DOHH2 (cell line): ENCODE data around the gene FOXK2.
A peak's percentile ranks its signal among the peaks of the same experiment; 100 is the strongest.

Experiments used
- H3F3A ChIP-seq: fragments of 200-600 bp; sonication (generic), shearing (Covaris generic); 2 replicates; pipeline ENCODE4 v1.6.0; 2016; ENCODE audit warnings: antibody characterized with exemption, mild to moderate bottlenecking; ENCODE audit not compliant: control insufficient read depth, insufficient read depth
- H3K27ac ChIP-seq: fragments of 200-600 bp; sonication (generic); 2 replicates; pipeline ENCODE4 v1.5.1; 2014; ENCODE audit warnings: low read depth, mild to moderate bottlenecking, low read length, moderate library complexity
- H3K27me3 ChIP-seq: fragments of 200-600 bp; sonication (generic); 2 replicates; pipeline ENCODE4 v1.6.1; 2014; ENCODE audit warnings: mild to moderate bottlenecking, low read length, mixed read lengths; ENCODE audit not compliant: control insufficient read depth
- H3K36me3 ChIP-seq: fragments of 200-600 bp; sonication (generic); 2 replicates; pipeline ENCODE4 v1.6.1; 2014; ENCODE audit warnings: mild to moderate bottlenecking, low read length, moderate library complexity, mixed read lengths; ENCODE audit not compliant: control insufficient read depth
- H3K4me1 ChIP-seq: fragments of 200-600 bp; sonication (generic); 2 replicates; pipeline ENCODE4 v1.6.1; 2014; ENCODE audit warnings: mild to moderate bottlenecking, low read length, mixed read lengths; ENCODE audit not compliant: control insufficient read depth
- H3K4me2 ChIP-seq: fragments of 200-600 bp; sonication (generic); 2 replicates; pipeline ENCODE4 v1.6.0; 2014; ENCODE audit warnings: mild to moderate bottlenecking, low read length, moderate library complexity
- H3K4me3 ChIP-seq: fragments of 200-600 bp; sonication (generic); 2 replicates; pipeline ENCODE4 v1.5.1; 2014; ENCODE audit warnings: mild to moderate bottlenecking, low read length, mixed read lengths
- H3K79me2 ChIP-seq: fragments of 200-600 bp; sonication (generic); 2 replicates; pipeline ENCODE4 v1.6.1; 2014; ENCODE audit warnings: mild to moderate bottlenecking, low read length, mixed read lengths; ENCODE audit not compliant: control insufficient read depth
- H3K9me2 ChIP-seq: fragments of 200-600 bp; sonication (generic); replicated peaks from 2 replicates; pipeline ENCODE4 v1.6.1; 2014; ENCODE audit warnings: mild to moderate bottlenecking, low read length, mixed read lengths; ENCODE audit not compliant: control insufficient read depth
- H3K9me3 ChIP-seq: fragments of 200-600 bp; sonication (generic); 2 replicates; pipeline ENCODE4 v1.6.1; 2014; ENCODE audit warnings: antibody characterized with exemption, low read length, mixed read lengths; ENCODE audit not compliant: control insufficient read depth, insufficient read depth
- H4K20me1 ChIP-seq: fragments of 200-600 bp; sonication (generic); 2 replicates; pipeline ENCODE4 v1.6.0; 2014; ENCODE audit warnings: low read depth, mild to moderate bottlenecking, antibody characterized with exemption, low read length, moderate library complexity; ENCODE audit not compliant: control insufficient read depth, insufficient read depth
- EZH2phosphoT487 ChIP-seq: fragments of 200-600 bp; sonication (generic); IDR thresholded peaks from 2 replicates; pipeline ENCODE4 v1.6.1; 2017; ENCODE audit warnings: borderline replicate concordance, mild to moderate bottlenecking, antibody characterized with exemption, low read length, moderate library complexity, mixed read lengths
- TF ChIP-seq, protein P1 (sequence below): fragments of 200-600 bp; sonication (generic); IDR thresholded peaks from one replicate; pipeline ENCODE4 v1.5.1; 2014; ENCODE audit warnings: antibody characterized with exemption, mild to moderate bottlenecking, low read depth, low read length; ENCODE audit not compliant: poor library complexity, severe bottlenecking

FOXK2 gene

DNA sequence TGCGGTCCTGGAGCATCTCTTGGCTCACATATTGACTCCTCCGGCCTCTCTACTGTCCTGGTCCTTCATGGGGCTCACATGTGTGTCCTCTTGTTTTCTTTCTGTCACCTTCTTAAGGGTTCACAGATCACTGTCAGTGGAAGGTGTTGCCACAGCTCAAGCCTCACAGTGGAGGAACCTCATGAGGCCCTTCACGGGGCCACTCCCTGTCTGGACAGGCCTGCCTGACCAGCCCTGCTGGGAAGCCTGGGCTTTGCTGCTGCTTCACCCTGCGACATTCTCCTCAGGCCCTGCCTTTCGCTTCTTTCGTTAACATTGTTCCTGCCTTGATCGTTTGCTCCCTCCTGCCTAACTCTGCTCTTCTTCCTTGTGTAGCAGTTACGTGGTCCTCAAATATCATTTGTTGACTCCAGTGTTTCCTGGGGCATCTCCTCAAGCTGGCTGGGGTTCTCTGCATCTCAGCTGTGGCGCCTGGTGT lies 72.8 kb downstream of the FOXK2 start:
- H3K4me2 ChIP-seq, result peak overlapping the region; percentile 67
- peak overlapping the region; percentile 58 for H3K4me3 ChIP-seq
- no peak for TF ChIP-seq EZH2phosphoT487
- TF ChIP-seq, protein P1, sequence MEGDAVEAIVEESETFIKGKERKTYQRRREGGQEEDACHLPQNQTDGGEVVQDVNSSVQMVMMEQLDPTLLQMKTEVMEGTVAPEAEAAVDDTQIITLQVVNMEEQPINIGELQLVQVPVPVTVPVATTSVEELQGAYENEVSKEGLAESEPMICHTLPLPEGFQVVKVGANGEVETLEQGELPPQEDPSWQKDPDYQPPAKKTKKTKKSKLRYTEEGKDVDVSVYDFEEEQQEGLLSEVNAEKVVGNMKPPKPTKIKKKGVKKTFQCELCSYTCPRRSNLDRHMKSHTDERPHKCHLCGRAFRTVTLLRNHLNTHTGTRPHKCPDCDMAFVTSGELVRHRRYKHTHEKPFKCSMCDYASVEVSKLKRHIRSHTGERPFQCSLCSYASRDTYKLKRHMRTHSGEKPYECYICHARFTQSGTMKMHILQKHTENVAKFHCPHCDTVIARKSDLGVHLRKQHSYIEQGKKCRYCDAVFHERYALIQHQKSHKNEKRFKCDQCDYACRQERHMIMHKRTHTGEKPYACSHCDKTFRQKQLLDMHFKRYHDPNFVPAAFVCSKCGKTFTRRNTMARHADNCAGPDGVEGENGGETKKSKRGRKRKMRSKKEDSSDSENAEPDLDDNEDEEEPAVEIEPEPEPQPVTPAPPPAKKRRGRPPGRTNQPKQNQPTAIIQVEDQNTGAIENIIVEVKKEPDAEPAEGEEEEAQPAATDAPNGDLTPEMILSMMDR, result no peak
- peaks cover 16% of the 10 kb centered on the region for H3K4me1 ChIP-seq
- H3K36me3 ChIP-seq, result peaks cover 57% of the 10 kb centered on the region
- H3K27me3 ChIP-seq, result no peaks in the 10 kb centered on the region
- H3K27ac ChIP-seq, result peak overlapping the region; percentile 11; the same call in 1 of the 2 replicates
- peaks cover 5% of the 10 kb centered on the region; the same call in 1 of the 2 replicates for H4K20me1 ChIP-seq
- no peaks in the 10 kb centered on the region for H3K9me2 ChIP-seq
- H3F3A ChIP-seq, result peaks cover 19% of the 10 kb centered on the region
- H3K79me2 ChIP-seq, result peaks cover 14% of the 10 kb centered on the region
- H3K9me3 ChIP-seq, result no peaks in the 10 kb centered on the region

DNA sequence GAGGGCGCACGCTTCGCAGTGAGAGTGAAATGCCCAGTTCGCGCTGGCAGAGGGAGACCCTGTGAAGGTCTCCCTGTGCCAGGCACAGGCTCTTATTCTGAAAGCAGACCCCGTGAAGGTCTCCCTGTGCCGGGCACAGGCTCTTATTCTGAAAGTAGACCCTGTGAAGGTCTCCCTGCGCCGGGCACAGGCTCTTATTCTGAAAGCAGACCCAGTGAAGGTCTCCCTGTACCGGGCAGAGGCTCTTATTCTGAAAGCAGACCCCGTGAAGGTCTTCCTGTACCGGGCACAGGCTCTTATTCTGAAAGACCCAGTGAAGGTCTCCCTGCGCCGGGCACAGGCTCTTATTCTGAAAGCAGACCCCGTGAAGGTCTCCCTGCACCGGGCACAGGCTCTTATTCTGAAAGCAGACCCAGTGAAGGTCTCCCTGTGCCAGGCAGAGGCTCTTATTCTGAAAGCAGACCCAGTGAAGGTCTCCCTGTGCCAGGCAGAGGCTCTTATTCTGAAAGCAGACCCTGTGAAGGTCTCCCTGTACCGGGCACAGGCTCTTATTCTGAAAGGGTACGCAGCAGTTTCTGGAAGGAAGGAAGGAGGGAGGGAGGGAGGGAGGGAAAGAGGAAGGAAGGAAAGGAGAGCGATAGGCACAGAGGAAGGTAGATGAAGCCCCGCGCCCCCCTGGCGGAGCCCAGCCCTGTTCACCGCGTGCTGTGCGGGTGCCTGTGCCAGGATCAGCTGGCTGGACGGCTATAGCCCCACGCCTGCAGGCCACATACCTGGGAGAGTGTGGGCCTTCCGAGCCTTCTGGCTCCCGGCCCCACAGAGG lies 73.4 kb downstream of the FOXK2 start:
- Histone ChIP-seq H3K4me3 (peak overlapping the region; percentile 58), H3K36me3 (peaks cover 51% of the 10 kb centered on the region), H3K4me1 (peaks cover 16% of the 10 kb centered on the region), H3K9me3 (no peaks in the 10 kb centered on the region), H3K27me3 (no peaks in the 10 kb centered on the region), H3K27ac (peak overlapping the region; percentile 11; the same call in 1 of the 2 replicates), H3K79me2 (peaks cover 14% of the 10 kb centered on the region), H3K4me2 (peak overlapping the region; percentile 67), H3K9me2 (no peaks in the 10 kb centered on the region), H3F3A (peaks cover 19% of the 10 kb centered on the region), H4K20me1 (peaks cover 5% of the 10 kb centered on the region; the same call in 1 of the 2 replicates)
- no peak for TF ChIP-seq EZH2phosphoT487
- TF ChIP-seq, protein P1, result no peak

DNA sequence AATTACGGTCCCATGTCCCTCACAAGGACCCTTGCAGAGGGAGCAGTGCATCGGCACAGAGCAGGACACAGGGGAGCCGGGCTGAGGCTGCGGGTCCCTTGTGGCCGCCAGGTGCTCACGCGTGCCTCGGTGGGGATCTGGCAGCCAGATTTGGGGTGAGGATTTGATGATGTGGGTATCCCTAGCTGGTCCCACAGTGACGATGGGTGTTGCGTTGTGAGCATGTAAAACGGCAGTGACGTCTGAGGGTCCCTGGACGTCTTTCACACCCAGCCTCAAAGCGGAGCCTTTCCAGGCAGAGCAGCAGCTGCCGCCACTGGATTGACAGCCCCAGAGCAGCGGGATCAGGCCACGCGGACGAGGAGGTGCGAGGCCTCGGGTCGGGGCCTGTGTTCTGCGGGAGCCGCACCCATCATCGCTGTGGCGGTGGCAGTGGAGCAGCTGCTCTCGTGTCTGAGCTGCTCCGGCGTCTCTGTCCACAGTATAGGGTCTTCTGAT lies 74.1 kb downstream of the FOXK2 start:
- Histone ChIP-seq H3K4me2 (peak overlapping the region; percentile 57), H3K27me3 (no peaks in the 10 kb centered on the region), H3F3A (peaks cover 19% of the 10 kb centered on the region), H3K79me2 (peaks cover 14% of the 10 kb centered on the region), H3K9me3 (no peaks in the 10 kb centered on the region), H3K27ac (peak overlapping the region; percentile 2; the same call in 1 of the 2 replicates), H3K36me3 (peaks cover 50% of the 10 kb centered on the region), H3K4me3 (peak overlapping the region; percentile 50), H3K4me1 (peaks cover 16% of the 10 kb centered on the region), H4K20me1 (peaks cover 5% of the 10 kb centered on the region; the same call in 1 of the 2 replicates), H3K9me2 (no peaks in the 10 kb centered on the region)
- TF ChIP-seq, protein P1, result no peak
- no peak for TF ChIP-seq EZH2phosphoT487
